HepG2 (cell line): ENCODE data around the gene DPEP1. TPM values are rescaled to one million over a fixed set of nuclear protein-coding genes. Genes with fewer than 3 reads are reported as not detected.

Source experiments
- CENPX ChIP-seq: sonication (generic); formaldehyde crosslinking; IDR thresholded peaks from 2 replicates; pipeline ENCODE4 v1.9.0; 2021; ENCODE audit warnings: mild to moderate bottlenecking, missing genetic modification reagents, moderate library complexity
- DMAP1 ChIP-seq: IDR thresholded peaks from 2 replicates; pipeline ENCODE4 v1.6.1; 2016
- ESRRA ChIP-seq: sonication (generic); formaldehyde crosslinking; IDR thresholded peaks from 2 replicates; pipeline ENCODE4 v1.5.1; 2020; ENCODE audit warnings: mild to moderate bottlenecking, low read depth, missing genetic modification reagents
- GABPA ChIP-seq, 2 experiments: IDR thresholded peaks; 2 replicates each; pipeline ENCODE4 v1.6.1; 2011 to 2016; ENCODE audit warnings: low read depth in 2 of 2, low read length in 1 of 2, missing biosample characterization in 1 of 2, missing genetic modification characterization in 1 of 2
- GABPB1 ChIP-seq: IDR thresholded peaks from 2 replicates; pipeline ENCODE4 v1.6.1; 2016; ENCODE audit warnings: mild to moderate bottlenecking, missing genetic modification reagents, moderate library complexity, missing compliant biosample characterization
- HMGXB3 ChIP-seq: sonication (generic); formaldehyde crosslinking; IDR thresholded peaks from 2 replicates; pipeline ENCODE4 v1.4.0; 2020; ENCODE audit warnings: missing genetic modification reagents, borderline replicate concordance
- ISL2 ChIP-seq: sonication (generic); formaldehyde crosslinking; IDR thresholded peaks from 2 replicates; pipeline ENCODE4 v1.5.0; 2020; ENCODE audit warnings: missing genetic modification reagents
- KLF15 ChIP-seq: sonication (generic); formaldehyde crosslinking; IDR thresholded peaks from 2 replicates; pipeline ENCODE4 v1.8.1; 2023; ENCODE audit warnings: borderline replicate concordance, mild to moderate bottlenecking, inconsistent platforms, missing genetic modification reagents, mixed read lengths
- MBNL3 ChIP-seq: fragments of 250-450 bp; sonication (Bioruptor Pico); conservative IDR thresholded peaks from 2 replicates; pipeline ENCODE4 v1.8.0; 2022; ENCODE audit warnings: mild to moderate bottlenecking, inconsistent platforms
- MED13 ChIP-seq: sonication (generic); formaldehyde crosslinking; IDR thresholded peaks from 2 replicates; pipeline ENCODE4 v1.5.0; 2020; ENCODE audit warnings: missing genetic modification reagents
- NR2F1 ChIP-seq, 2 experiments: fragments of 450-650 bp in 1 of 2; formaldehyde crosslinking in 1 of 2; IDR thresholded peaks; 2 replicates each; pipeline versions ENCODE4 v1.5.0 to v1.6.1; 2016 to 2020; ENCODE audit warnings: mild to moderate bottlenecking in 1 of 2, missing compliant biosample characterization in 1 of 2, missing genetic modification reagents in 1 of 2, moderate library complexity in 1 of 2
- NRL ChIP-seq: sonication (generic); formaldehyde crosslinking; IDR thresholded peaks from 2 replicates; pipeline ENCODE4 v1.5.0; 2020; ENCODE audit warnings: missing genetic modification reagents, mild to moderate bottlenecking, moderate library complexity, borderline replicate concordance
- RORA ChIP-seq: sonication (generic); formaldehyde crosslinking; IDR thresholded peaks from 2 replicates; pipeline ENCODE4 v1.5.0; 2020; ENCODE audit warnings: mild to moderate bottlenecking, missing genetic modification reagents, moderate library complexity
- SAFB2 ChIP-seq: sonication (generic); formaldehyde crosslinking; IDR thresholded peaks from 2 replicates; pipeline ENCODE4 v1.5.1; 2020; ENCODE audit warnings: missing genetic modification reagents, low read depth, mild to moderate bottlenecking, borderline replicate concordance
- TCF7L2 ChIP-seq: IDR thresholded peaks from 2 replicates; pipeline ENCODE4 v1.6.1; 2011; ENCODE audit warnings: mild to moderate bottlenecking, low read depth, low read length, moderate library complexity
- THAP11 ChIP-seq: IDR thresholded peaks from 2 replicates; pipeline ENCODE4 v1.6.1; 2016; ENCODE audit warnings: missing biosample characterization, missing genetic modification reagents
- ZBTB42 ChIP-seq: sonication (generic); formaldehyde crosslinking; IDR thresholded peaks from 2 replicates; pipeline ENCODE4 v1.5.0; 2020; ENCODE audit warnings: mild to moderate bottlenecking, missing genetic modification reagents
- ZFYVE20 ChIP-seq: sonication (generic); formaldehyde crosslinking; IDR thresholded peaks from 2 replicates; pipeline ENCODE4 v1.8.0; 2023; ENCODE audit warnings: low read depth, mild to moderate bottlenecking, moderate library complexity, missing genetic modification reagents, borderline replicate concordance
- ZKSCAN8 ChIP-seq: IDR thresholded peaks from 2 replicates; pipeline ENCODE4 v1.6.1; 2016; ENCODE audit warnings: borderline replicate concordance, missing genetic modification reagents, missing compliant biosample characterization
- ZMYM4 ChIP-seq: sonication (generic); formaldehyde crosslinking; IDR thresholded peaks from 2 replicates; pipeline ENCODE4 v1.8.1; 2023; ENCODE audit warnings: mild to moderate bottlenecking, missing genetic modification reagents
- ZNF230 ChIP-seq: sonication (generic); formaldehyde crosslinking; IDR thresholded peaks from 2 replicates; pipeline ENCODE4 v1.4.0; 2020; ENCODE audit warnings: mild to moderate bottlenecking, missing genetic modification reagents
- ZNF329 ChIP-seq: sonication (generic); formaldehyde crosslinking; IDR thresholded peaks from 2 replicates; pipeline ENCODE4 v1.9.0; 2021; ENCODE audit warnings: low read depth, mild to moderate bottlenecking, missing genetic modification reagents
- ZNF468 ChIP-seq: sonication (generic); formaldehyde crosslinking; IDR thresholded peaks from 2 replicates; pipeline ENCODE4 v1.8.0; 2022; ENCODE audit warnings: mild to moderate bottlenecking, moderate library complexity, missing genetic modification reagents
- ZNF7 ChIP-seq: IDR thresholded peaks from 2 replicates; pipeline ENCODE4 v1.6.1; 2016; ENCODE audit warnings: missing biosample characterization, missing genetic modification reagents
- ZNF790 ChIP-seq: sonication (generic); formaldehyde crosslinking; IDR thresholded peaks from 2 replicates; pipeline ENCODE4 v1.8.0; 2022; ENCODE audit warnings: missing genetic modification reagents, mild to moderate bottlenecking, borderline replicate concordance
- polyA plus RNA-seq, 8 experiments: library from polyadenylated mRNA; depleted of rRNA in 3 of 8; stranded (reverse) in 7 of 8; unstranded in 1 of 8; fragments of >200 nt; fragmentation: Illumina TruSeq in 4 of 8; extraction: Trizol in 4 of 8; gene quantifications; 2 replicates each; pipeline versions ENCODE4 v1.2.1 to v1.2.3, GENCODE V29; 2011 to 2016; ENCODE audit warnings: low read depth in 4 of 8, missing spikeins in 1 of 8, mixed read lengths in 1 of 8; ENCODE audit not compliant: insufficient read depth in 1 of 8
- total RNA-seq, 5 experiments: library from RNA; depleted of rRNA; stranded (reverse); fragments of >200 nt; fragmentation: Illumina TruSeq; extraction: Trizol; gene quantifications; 2 replicates each; pipeline ENCODE4 v1.2.3, GENCODE V29; 2016; ENCODE audit warnings: low read depth in 1 of 5

The DPEP1 gene
- total and polyA plus RNA-seq, 2 of the 13 experiments (the other 11 are each of a cell fraction or from before 2014, with no cell fraction given): 37.6 to 52.2 TPM

- TF ChIP-seq TCF7L2: no peak
- TF ChIP-seq ESRRA: no peak
- TF ChIP-seq RORA (CRISPR knock-in tag): no peak
- no peak; a peak in 1 of 4 replicates for TF ChIP-seq NR2F1 (CRISPR knock-in tag; IDR thresholded peaks at IDR 0.05)
- peak; percentile 75; the same call in 1 of the 2 replicates for TF ChIP-seq ZNF468 (CRISPR knock-in tag)
- peak; percentile 23; the same call in 1 of the 2 replicates for TF ChIP-seq ZNF329 (CRISPR knock-in tag)
- no peak for TF ChIP-seq ZFYVE20 (CRISPR knock-in tag)
- TF ChIP-seq GABPA (IDR thresholded peaks at IDR 0.05; ENCODE audit: low read depth, low read length): peak; percentile 99
- peak; percentile 90 for TF ChIP-seq GABPA (CRISPR knock-in tag; IDR thresholded peaks at IDR 0.05; ENCODE audit: low read depth)
- TF ChIP-seq SAFB2 (CRISPR knock-in tag): peak; percentile 86; the same call in 1 of the 2 replicates
- peak; percentile 78; the same call in 1 of the 2 replicates for TF ChIP-seq ZNF790 (CRISPR knock-in tag)
- no peak for TF ChIP-seq CENPX
- TF ChIP-seq ZMYM4: peak; percentile 76; the same call in 1 of the 2 replicates
- TF ChIP-seq MED13 (CRISPR knock-in tag): peak; percentile 44; the same call in 1 of the 2 replicates
- TF ChIP-seq MBNL3: no peak
- TF ChIP-seq DMAP1 (CRISPR knock-in tag): peak; percentile 88
- TF ChIP-seq THAP11: peak; percentile 90
- no peak for TF ChIP-seq ZNF7 (CRISPR knock-in tag)
- no peak for TF ChIP-seq ZBTB42 (CRISPR knock-in tag)
- peak; percentile 31; the same call in 1 of the 2 replicates for TF ChIP-seq ZKSCAN8
- TF ChIP-seq KLF15 (CRISPR knock-in tag): peak; percentile 36; the same call in 1 of the 2 replicates
- peak; percentile 98 for TF ChIP-seq GABPB1 (CRISPR knock-in tag)
- 0 out of 2 replicates have a peak, but pooled peaks have one; percentile 40 for TF ChIP-seq HMGXB3 (CRISPR knock-in tag)
- TF ChIP-seq ISL2: peak; percentile 35
- peak; percentile 76 for TF ChIP-seq NRL (CRISPR knock-in tag)
- peak; percentile 55 for TF ChIP-seq ZNF230 (CRISPR knock-in tag)
Measured at GRCh38 chr16:89657442-89658220, 44.2 kb downstream of the DPEP1 start, which contains the start of the genes CHMP1A and SPATA33 (continued).
